SHP77 (cell line): ENCODE measurements around the gene ARID5B.

ENCODE experiments used
- DNase-seq, 2 experiments: peaks; one replicate each; lab custom pipeline; 2025; lab: John Stamatoyannopoulos, UW

ARID5B gene

GRCh38 chr10:61937631-61938351 lies 36.3 kb downstream of the ARID5B start:
- no peak for DNase-seq

GRCh38 chr10:61939902-61940301 lies 38.4 kb downstream of the ARID5B start:
- no peak for DNase-seq

- no peak for DNase-seq
Observed at GRCh38 chr10:61941202-61941681, 39.7 kb downstream of the ARID5B start.

- no peak for DNase-seq
Observed at GRCh38 chr10:61942604-61943461, 41.3 kb downstream of the ARID5B start.

- no peak for DNase-seq
Observed at GRCh38 chr10:61943674-61944378, 42.3 kb downstream of the ARID5B start.

GRCh38 chr10:61944410-61945147 lies 43.1 kb downstream of the ARID5B start:
- DNase-seq: no peak

GRCh38 chr10:61949687-61950086 lies 48.2 kb downstream of the ARID5B start:
- no peak for DNase-seq

- no peak for DNase-seq
Observed at GRCh38 chr10:61950449-61951143, 49.1 kb downstream of the ARID5B start.

GRCh38 chr10:61951144-61951483 lies 49.6 kb downstream of the ARID5B start:
- no peak for DNase-seq

- no peak for DNase-seq
Observed at GRCh38 chr10:61952028-61952674, 50.7 kb downstream of the ARID5B start.

GRCh38 chr10:61953183-61953582 lies 51.7 kb downstream of the ARID5B start:
- DNase-seq: no peak

GRCh38 chr10:61957806-61958205 lies 56.3 kb downstream of the ARID5B start:
- no peak for DNase-seq

GRCh38 chr10:61958311-61958710 lies 56.8 kb downstream of the ARID5B start:
- no peak for DNase-seq

GRCh38 chr10:61958805-61959204 lies 57.3 kb downstream of the ARID5B start:
- DNase-seq: no peak

GRCh38 chr10:61959814-61960213 lies 58.3 kb downstream of the ARID5B start:
- no peak for DNase-seq

GRCh38 chr10:61960396-61961120 lies 59.1 kb downstream of the ARID5B start:
- no peak for DNase-seq

GRCh38 chr10:61961278-61961677 lies 59.8 kb downstream of the ARID5B start:
- DNase-seq: no peak

- DNase-seq: no peak
Observed at GRCh38 chr10:61962971-61963370, 61.5 kb downstream of the ARID5B start.

- no peak for DNase-seq
Observed at GRCh38 chr10:61963669-61964058, 62.2 kb downstream of the ARID5B start.

- DNase-seq: no peak
Observed at GRCh38 chr10:61964059-61964709, 62.7 kb downstream of the ARID5B start.
